ENCODE measurements around the gene SLCO1C1.

Gene SLCO1C1

DNA sequence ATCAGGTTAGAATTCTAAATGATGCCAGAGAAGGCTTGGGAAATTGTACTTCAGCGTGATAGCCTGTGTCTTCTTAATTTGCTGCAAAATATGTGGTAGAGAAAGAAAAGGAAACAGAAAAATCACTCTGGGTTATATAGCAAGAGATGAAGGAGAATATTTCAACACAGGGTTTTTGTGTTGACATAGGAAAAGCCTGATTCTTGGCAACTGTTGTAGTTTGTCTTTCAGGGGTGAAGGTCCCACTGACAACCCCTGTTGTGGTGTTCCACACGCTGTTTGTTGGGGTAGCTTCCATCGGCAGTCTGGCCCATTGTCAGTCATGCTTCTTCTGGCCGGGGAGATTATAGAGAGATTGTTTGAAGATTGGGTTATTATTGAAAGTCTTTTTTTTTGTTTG lies 13.8 kb upstream of the SLCO1C1 start:
- no peak overlapping the region for H2BK120ac ChIP-seq (ENCODE audit: low read depth, low read length)
- H3K9ac ChIP-seq (ENCODE audit: low read length), result no peak overlapping the region
- WGBS (ENCODE audit: extremely low coverage, insufficient coverage, low lambda C conversion rate), result no CpG with 5 or more reads among the region's 4 CpGs
- no peak for DNase-seq
- H3K79me1 ChIP-seq (ENCODE audit: low read length), result no peaks in the 10 kb centered on the region
- H4K5ac ChIP-seq (ENCODE audit: low read length), result no peak overlapping the region
- H3K36me3 ChIP-seq (ENCODE audit: control insufficient read depth, insufficient read depth, low read length), result no peaks in the 10 kb centered on the region
- H3K27ac ChIP-seq (ENCODE audit: low read depth, low read length), result no peak overlapping the region
- H3K4me3 ChIP-seq (ENCODE audit: low read length), result no peak overlapping the region
- H3K18ac ChIP-seq (ENCODE audit: low read length), result no peak overlapping the region
- no peak overlapping the region for H3K23ac ChIP-seq (ENCODE audit: low read length)
- no peak overlapping the region for H3K4me2 ChIP-seq (ENCODE audit: low read length)
- no peak overlapping the region for H2BK15ac ChIP-seq (replicated peaks; ENCODE audit: low read depth)
- no peak overlapping the region for H2BK5ac ChIP-seq (ENCODE audit: low read length)
- H3K27me3 ChIP-seq (ENCODE audit: insufficient read depth, low read length, poor library complexity), result no peaks in the 10 kb centered on the region
- H4K8ac ChIP-seq (ENCODE audit: low read depth, low read length), result no peak overlapping the region
- no peaks in the 10 kb centered on the region for H3K4me1 ChIP-seq (ENCODE audit: control insufficient read depth, low read depth, low read length)
- no peaks in the 10 kb centered on the region for H3K79me2 ChIP-seq (ENCODE audit: control insufficient read depth, insufficient read depth, low read length)
- H3K4ac ChIP-seq (ENCODE audit: low read depth, low read length), result no peak overlapping the region
- no peak overlapping the region for H3K56ac ChIP-seq (ENCODE audit: low read length)
- H2AK5ac ChIP-seq (ENCODE audit: low read length), result no peak overlapping the region

DNA sequence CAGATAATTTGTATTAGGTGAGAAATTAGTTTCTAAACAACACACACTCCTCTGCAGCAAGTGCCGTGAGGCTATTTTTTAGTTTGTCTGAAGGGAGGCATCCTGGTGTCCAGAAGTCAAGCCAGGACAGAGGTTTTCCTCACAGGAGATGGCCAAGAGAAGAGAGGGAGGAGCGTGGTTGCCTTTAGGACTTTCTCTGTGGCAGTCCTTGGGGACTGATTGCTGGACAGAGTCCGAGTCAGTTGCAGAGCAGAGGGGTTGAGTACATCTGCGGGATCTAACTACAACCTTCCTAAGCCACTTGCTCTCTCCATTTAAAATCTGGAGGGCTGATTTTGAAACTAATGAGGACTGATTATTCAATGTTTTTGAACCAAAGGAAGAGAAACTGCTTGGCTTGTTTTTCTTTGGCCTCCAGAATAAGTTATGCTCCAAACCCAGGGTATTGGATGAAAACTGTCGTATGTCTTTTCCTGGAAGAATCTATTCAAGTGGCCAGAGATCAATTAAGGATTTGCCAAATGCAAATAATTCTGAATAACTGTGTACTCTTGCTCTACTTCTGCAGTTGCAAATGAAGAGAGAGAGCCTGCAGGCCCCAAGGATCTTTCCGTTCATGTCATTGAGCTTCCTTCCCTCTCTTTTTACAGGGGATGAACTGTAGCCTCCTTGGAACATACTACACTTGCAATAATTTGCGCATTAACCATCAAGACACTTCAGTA lies 1.2 kb downstream of the SLCO1C1 start:
- no peak overlapping the region for H3K23ac ChIP-seq (ENCODE audit: low read length)
- H3K36me3 ChIP-seq (ENCODE audit: control insufficient read depth, insufficient read depth, low read length), result no peaks in the 10 kb centered on the region
- no peak overlapping the region for H3K27ac ChIP-seq (ENCODE audit: low read depth, low read length)
- H3K9ac ChIP-seq (ENCODE audit: low read length), result no peak overlapping the region
- H4K5ac ChIP-seq (ENCODE audit: low read length), result no peak overlapping the region
- H3K4ac ChIP-seq (ENCODE audit: low read depth, low read length), result no peak overlapping the region
- no peaks in the 10 kb centered on the region for H3K79me2 ChIP-seq (ENCODE audit: control insufficient read depth, insufficient read depth, low read length)
- no peak overlapping the region for H3K4me2 ChIP-seq (ENCODE audit: low read length)
- no peaks in the 10 kb centered on the region for H3K27me3 ChIP-seq (ENCODE audit: insufficient read depth, low read length, poor library complexity)
- H3K79me1 ChIP-seq (ENCODE audit: low read length), result no peaks in the 10 kb centered on the region
- no CpG with 5 or more reads among the region's 7 CpGs for WGBS (ENCODE audit: extremely low coverage, insufficient coverage, low lambda C conversion rate)
- no peak for DNase-seq
- H3K4me3 ChIP-seq (ENCODE audit: low read length), result no peak overlapping the region
- no peak overlapping the region for H2BK15ac ChIP-seq (replicated peaks; ENCODE audit: low read depth)
- no peak overlapping the region for H3K18ac ChIP-seq (ENCODE audit: low read length)
- no peak overlapping the region for H4K8ac ChIP-seq (ENCODE audit: low read depth, low read length)
- no peak overlapping the region for H2AK5ac ChIP-seq (ENCODE audit: low read length)
- H2BK5ac ChIP-seq (ENCODE audit: low read length), result no peak overlapping the region
- no peak overlapping the region for H2BK120ac ChIP-seq (ENCODE audit: low read depth, low read length)
- H3K4me1 ChIP-seq (ENCODE audit: control insufficient read depth, low read depth, low read length), result no peaks in the 10 kb centered on the region
- H3K56ac ChIP-seq (ENCODE audit: low read length), result no peak overlapping the region

DNA sequence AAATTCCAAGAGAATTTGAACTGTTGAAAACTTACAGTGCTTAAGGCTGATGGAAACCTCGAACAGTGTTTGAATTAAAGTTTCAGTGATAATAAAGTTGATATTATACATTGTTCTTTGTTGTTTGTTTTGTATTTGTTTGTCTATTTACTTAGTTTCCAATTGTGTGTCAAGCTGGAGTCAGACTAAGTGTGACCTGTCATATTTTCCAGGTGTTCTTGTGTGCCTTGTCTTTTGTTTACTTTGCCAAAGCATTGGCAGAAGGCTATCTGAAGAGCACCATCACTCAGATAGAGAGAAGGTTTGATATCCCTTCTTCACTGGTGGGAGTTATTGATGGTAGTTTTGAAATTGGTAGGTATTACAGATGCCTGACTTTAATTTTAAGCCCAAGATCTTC lies 6.0 kb downstream of the SLCO1C1 start:
- Histone ChIP-seq H3K9ac (ENCODE audit: low read length) (no peak overlapping the region), H3K23ac (ENCODE audit: low read length) (no peak overlapping the region), H3K27me3 (ENCODE audit: insufficient read depth, low read length, poor library complexity) (no peaks in the 10 kb centered on the region), H3K4me1 (ENCODE audit: control insufficient read depth, low read depth, low read length) (no peaks in the 10 kb centered on the region), H3K4me3 (ENCODE audit: low read length) (no peak overlapping the region), H2BK15ac (replicated peaks; ENCODE audit: low read depth) (no peak overlapping the region), H3K18ac (ENCODE audit: low read length) (no peak overlapping the region), H2AK5ac (ENCODE audit: low read length) (no peak overlapping the region), H3K36me3 (ENCODE audit: control insufficient read depth, insufficient read depth, low read length) (no peaks in the 10 kb centered on the region), H3K27ac (ENCODE audit: low read depth, low read length) (no peak overlapping the region), H4K5ac (ENCODE audit: low read length) (no peak overlapping the region), H3K4me2 (ENCODE audit: low read length) (no peak overlapping the region), H3K56ac (ENCODE audit: low read length) (no peak overlapping the region), H3K79me2 (ENCODE audit: control insufficient read depth, insufficient read depth, low read length) (no peaks in the 10 kb centered on the region), H3K79me1 (ENCODE audit: low read length) (no peaks in the 10 kb centered on the region), H4K8ac (ENCODE audit: low read depth, low read length) (no peak overlapping the region), H2BK5ac (ENCODE audit: low read length) (no peak overlapping the region), H2BK120ac (ENCODE audit: low read depth, low read length) (no peak overlapping the region), H3K4ac (ENCODE audit: low read depth, low read length) (no peak overlapping the region)
- no CpG with 5 or more reads among the region's 1 CpG for WGBS (ENCODE audit: extremely low coverage, insufficient coverage, low lambda C conversion rate)
- no peak for DNase-seq

DNA sequence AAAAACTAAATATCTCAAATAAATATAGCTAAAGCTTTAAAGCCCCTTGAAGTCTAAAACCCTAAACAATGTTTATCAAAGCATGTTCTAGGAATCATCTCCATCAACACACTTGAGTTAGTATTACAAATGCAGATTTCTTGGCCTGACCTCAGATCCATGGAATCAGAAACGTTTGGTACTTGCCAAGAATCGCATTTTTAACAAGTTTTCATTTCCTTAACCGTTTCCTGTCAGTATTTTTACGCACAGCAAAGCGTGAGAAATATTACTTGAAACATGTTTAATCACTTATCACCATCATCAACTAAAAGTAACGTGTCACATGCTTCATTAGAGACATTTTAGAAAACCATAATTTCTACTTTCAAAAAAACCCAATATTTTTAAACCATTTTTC lies 9.7 kb downstream of the SLCO1C1 start:
- H2BK5ac ChIP-seq (ENCODE audit: low read length), result no peak overlapping the region

DNA sequence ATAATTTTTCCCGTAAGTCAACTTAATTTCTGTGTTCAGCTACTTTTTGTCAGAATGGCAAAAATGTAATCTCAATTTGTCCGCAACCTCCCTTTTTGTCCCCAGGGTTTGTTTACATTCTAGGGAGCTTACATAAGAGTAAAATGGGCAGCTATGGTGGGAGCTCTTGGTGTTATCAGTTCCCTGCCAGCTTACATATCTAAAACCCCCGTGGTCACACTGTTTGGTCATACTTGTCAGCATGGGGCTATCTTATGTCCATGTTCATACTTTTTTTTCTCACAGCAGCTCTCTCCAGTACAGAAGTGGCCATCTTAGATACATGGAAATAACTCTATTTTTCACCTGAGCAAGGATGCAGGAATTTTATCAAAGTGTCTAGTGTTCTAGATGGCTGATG lies 16.7 kb downstream of the SLCO1C1 start:
- Histone ChIP-seq H3K79me2 (ENCODE audit: control insufficient read depth, insufficient read depth, low read length) (no peaks in the 10 kb centered on the region), H3K4me2 (ENCODE audit: low read length) (no peak overlapping the region), H4K8ac (ENCODE audit: low read depth, low read length) (no peak overlapping the region), H2BK15ac (replicated peaks; ENCODE audit: low read depth) (no peak overlapping the region), H3K79me1 (ENCODE audit: low read length) (no peaks in the 10 kb centered on the region), H3K9ac (ENCODE audit: low read length) (no peak overlapping the region), H3K18ac (ENCODE audit: low read length) (no peak overlapping the region), H3K4me1 (ENCODE audit: control insufficient read depth, low read depth, low read length) (peaks cover 3% of the 10 kb centered on the region), H3K4me3 (ENCODE audit: low read length) (no peak overlapping the region), H3K23ac (ENCODE audit: low read length) (no peak overlapping the region), H2BK5ac (ENCODE audit: low read length) (no peak overlapping the region), H3K27me3 (ENCODE audit: insufficient read depth, low read length, poor library complexity) (no peaks in the 10 kb centered on the region), H2AK5ac (ENCODE audit: low read length) (no peak overlapping the region), H3K56ac (ENCODE audit: low read length) (no peak overlapping the region), H4K5ac (ENCODE audit: low read length) (no peak overlapping the region), H2BK120ac (ENCODE audit: low read depth, low read length) (no peak overlapping the region), H3K27ac (ENCODE audit: low read depth, low read length) (no peak overlapping the region), H3K36me3 (ENCODE audit: control insufficient read depth, insufficient read depth, low read length) (no peaks in the 10 kb centered on the region), H3K4ac (ENCODE audit: low read depth, low read length) (no peak overlapping the region)
- WGBS (ENCODE audit: extremely low coverage, insufficient coverage, low lambda C conversion rate), result no CpG with 5 or more reads among the region's 3 CpGs
- DNase-seq, result peak; percentile 74

More for the DNA sequence above, 9.7 kb downstream of the SLCO1C1 start:
- Histone ChIP-seq H3K79me2 (ENCODE audit: control insufficient read depth, insufficient read depth, low read length) (no peaks in the 10 kb centered on the region), H3K4me3 (ENCODE audit: low read length) (no peak overlapping the region), H4K5ac (ENCODE audit: low read length) (no peak overlapping the region), H2BK120ac (ENCODE audit: low read depth, low read length) (no peak overlapping the region), H4K8ac (ENCODE audit: low read depth, low read length) (no peak overlapping the region), H3K23ac (ENCODE audit: low read length) (no peak overlapping the region), H3K27ac (ENCODE audit: low read depth, low read length) (no peak overlapping the region), H3K4ac (ENCODE audit: low read depth, low read length) (no peak overlapping the region), H3K27me3 (ENCODE audit: insufficient read depth, low read length, poor library complexity) (no peaks in the 10 kb centered on the region), H3K4me2 (ENCODE audit: low read length) (no peak overlapping the region), H2AK5ac (ENCODE audit: low read length) (no peak overlapping the region), H3K4me1 (ENCODE audit: control insufficient read depth, low read depth, low read length) (no peaks in the 10 kb centered on the region), H3K56ac (ENCODE audit: low read length) (no peak overlapping the region), H3K9ac (ENCODE audit: low read length) (no peak overlapping the region), H3K79me1 (ENCODE audit: low read length) (no peaks in the 10 kb centered on the region), H3K18ac (ENCODE audit: low read length) (no peak overlapping the region), H2BK15ac (replicated peaks; ENCODE audit: low read depth) (no peak overlapping the region), H3K36me3 (ENCODE audit: control insufficient read depth, insufficient read depth, low read length) (no peaks in the 10 kb centered on the region)
- no peak for DNase-seq
- 100% methylated on average over 1 of the region's 6 CpGs for WGBS (ENCODE audit: extremely low coverage, insufficient coverage, low lambda C conversion rate)

DNA sequence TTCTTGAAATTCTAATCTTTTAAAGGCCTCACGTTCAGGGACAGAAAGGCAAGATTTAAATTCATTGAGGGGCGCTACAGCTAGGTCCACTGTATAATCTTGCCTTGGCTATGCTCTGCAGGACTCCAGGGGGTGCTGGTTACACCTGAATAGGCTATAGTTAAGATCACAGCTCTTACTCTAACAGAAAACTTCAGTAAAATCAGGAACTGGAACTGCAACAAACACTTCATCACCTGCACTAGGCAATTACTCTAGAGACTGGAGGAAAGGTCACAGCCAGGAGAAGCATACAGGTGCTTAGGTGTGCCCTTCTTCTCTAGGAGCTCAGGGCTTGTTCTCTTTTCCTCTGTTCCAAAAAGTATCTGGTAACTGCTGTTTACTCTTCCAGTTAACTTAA lies 20.9 kb downstream of the SLCO1C1 start:
- Histone ChIP-seq H2AK5ac (ENCODE audit: low read length) (no peak overlapping the region), H3K79me1 (ENCODE audit: low read length) (no peaks in the 10 kb centered on the region), H3K79me2 (ENCODE audit: control insufficient read depth, insufficient read depth, low read length) (no peaks in the 10 kb centered on the region), H3K23ac (ENCODE audit: low read length) (no peak overlapping the region), H2BK120ac (ENCODE audit: low read depth, low read length) (no peak overlapping the region), H2BK5ac (ENCODE audit: low read length) (no peak overlapping the region), H3K4me1 (ENCODE audit: control insufficient read depth, low read depth, low read length) (peaks cover 3% of the 10 kb centered on the region), H2BK15ac (replicated peaks; ENCODE audit: low read depth) (no peak overlapping the region), H4K8ac (ENCODE audit: low read depth, low read length) (no peak overlapping the region), H3K27me3 (ENCODE audit: insufficient read depth, low read length, poor library complexity) (no peaks in the 10 kb centered on the region), H3K27ac (ENCODE audit: low read depth, low read length) (no peak overlapping the region), H3K36me3 (ENCODE audit: control insufficient read depth, insufficient read depth, low read length) (no peaks in the 10 kb centered on the region), H3K18ac (ENCODE audit: low read length) (no peak overlapping the region), H4K5ac (ENCODE audit: low read length) (no peak overlapping the region), H3K4me3 (ENCODE audit: low read length) (no peak overlapping the region), H3K4ac (ENCODE audit: low read depth, low read length) (no peak overlapping the region), H3K4me2 (ENCODE audit: low read length) (no peak overlapping the region), H3K9ac (ENCODE audit: low read length) (no peak overlapping the region), H3K56ac (ENCODE audit: low read length) (no peak overlapping the region)
- no CpG with 5 or more reads among the region's 2 CpGs for WGBS (ENCODE audit: extremely low coverage, insufficient coverage, low lambda C conversion rate)
- peak; percentile 59 for DNase-seq

All from mesendoderm (in vitro differentiated cells).